GM12878 (cell line): ENCODE measurements around the gene REV3L. TPM values are rescaled to one million over a fixed set of nuclear protein-coding genes. Genes with fewer than 3 reads are reported as not detected.

Source experiments
- ATAC-seq: fragments of 200-7000 bp; cut with Tn5 transposase; 3 replicates; pipeline ENCODE4 v1.9.1; 2020; ENCODE audit warnings: mild to moderate bottlenecking, moderate library complexity
- BruUV-seq: library from RNA; stranded (reverse); fragments of 400-500 nt; replicated peaks from 2 replicates; lab custom pipeline; 2021; lab: Mats Ljungman, UMichigan
- CTCF ChIA-PET: fragments of 300-600 bp; sonication (Branson Sonifier 250); formaldehyde crosslinking; extraction: SDS; loops from one replicate; lab custom pipeline; 2021; ENCODE audit warnings: inconsistent platforms; lab: Yijun Ruan, JAX
- POLR2A ChIA-PET: fragments of 350-600 bp; formaldehyde crosslinking; extraction: SDS; loops from one replicate; lab custom pipeline; 2021; ENCODE audit warnings: inconsistent platforms; lab: Charles Lee
- RAD21 ChIA-PET: fragments of 300-600 bp; sonication (Branson Sonifier 250); formaldehyde crosslinking; loops from one replicate; lab custom pipeline; 2023; ENCODE audit warnings: antibody characterized with exemption; ENCODE audit not compliant: unreplicated experiment; lab: Charles Lee
- SMC1A ChIA-PET: fragments of 300-600 bp; sonication (Branson Sonifier 250); formaldehyde crosslinking; loops from one replicate; lab custom pipeline; 2023; ENCODE audit not compliant: unreplicated experiment, uncharacterized antibody; lab: Charles Lee
- DNase-seq: peaks from one replicate; pipeline ENCODE4 v3.0.0-alpha.2; 2011; ENCODE audit warnings: low read depth, low spot score
- FAIRE-seq: peaks from 3 replicates; lab custom pipeline; 2011; peaks lifted over from hg19 to GRCh38; lab: Jason Lieb, UNC
- H2AFZ ChIP-seq: 2 replicates; pipeline ENCODE4 v1.6.0; 2011; ENCODE audit warnings: low read depth, low read length, control low read depth; ENCODE audit not compliant: control insufficient read depth
- H3K27ac ChIP-seq: 2 replicates; pipeline ENCODE4 v1.5.1; 2011; ENCODE audit warnings: control low read depth; ENCODE audit not compliant: control insufficient read depth, insufficient read depth
- H3K27me3 ChIP-seq, 2 experiments: replicated peaks in 1 of 2; 2 replicates each; pipeline versions ENCODE4 v1.6.0 to v1.6.1; 2011; ENCODE audit warnings: low read length in 1 of 2; ENCODE audit not compliant: control insufficient read depth in 2 of 2, insufficient read depth in 2 of 2
- H3K36me3 ChIP-seq, 2 experiments: 2 replicates each; pipeline ENCODE4 v1.5.1; 2011; ENCODE audit warnings: low read length in 1 of 2; ENCODE audit not compliant: control insufficient read depth in 2 of 2, insufficient read depth in 2 of 2
- H3K4me1 ChIP-seq: 2 replicates; pipeline ENCODE4 v1.6.1; 2011; ENCODE audit warnings: mild to moderate bottlenecking, low read length, moderate library complexity, mixed read lengths; ENCODE audit not compliant: control insufficient read depth, insufficient read depth
- H3K4me2 ChIP-seq: 2 replicates; pipeline ENCODE4 v1.6.0; 2011; ENCODE audit warnings: control low read depth; ENCODE audit not compliant: control insufficient read depth, insufficient read depth
- H3K4me3 ChIP-seq: fragments of 200-600 bp; sonication (generic); 2 replicates; pipeline ENCODE4 v1.5.1; 2016
- H3K79me2 ChIP-seq: 2 replicates; pipeline ENCODE4 v1.6.0; 2011; ENCODE audit warnings: low read length; ENCODE audit not compliant: control insufficient read depth, insufficient read depth
- H3K9ac ChIP-seq: 2 replicates; pipeline ENCODE4 v1.8.0; 2011; ENCODE audit warnings: low read length, control low read depth, mixed read lengths; ENCODE audit not compliant: control insufficient read depth, insufficient read depth
- H3K9me3 ChIP-seq: replicated peaks from 3 replicates; pipeline ENCODE4 v1.5.1; 2011; ENCODE audit warnings: mild to moderate bottlenecking, low read length; ENCODE audit not compliant: control insufficient read depth, insufficient read depth
- H4K20me1 ChIP-seq: 2 replicates; pipeline ENCODE4 v1.6.0; 2011; ENCODE audit not compliant: control insufficient read depth, insufficient read depth
- BACH1 ChIP-seq: fragments of 450-650 bp; IDR thresholded peaks from 2 replicates; pipeline ENCODE4 v1.6.1; 2017; ENCODE audit warnings: mild to moderate bottlenecking, borderline replicate concordance
- BCL11A ChIP-seq: IDR thresholded peaks from 2 replicates; pipeline ENCODE4 v1.6.1; 2011; ENCODE audit warnings: low read depth, low read length
- BHLHE40 ChIP-seq, 2 experiments: fragments of 450-650 bp in 1 of 2; IDR thresholded peaks; 2 replicates each; pipeline ENCODE4 v1.6.1; 2011 to 2017; ENCODE audit warnings: low read depth in 2 of 2, borderline replicate concordance in 1 of 2, improper control_type of control experiment in 1 of 2, low read length in 1 of 2, mild to moderate bottlenecking in 1 of 2
- CHD2 ChIP-seq: IDR thresholded peaks from 2 replicates; pipeline ENCODE4 v1.6.1; 2011; ENCODE audit warnings: low read depth, low read length, improper control_type of control experiment, borderline replicate concordance
- CREB1 ChIP-seq: IDR thresholded peaks from 2 replicates; pipeline ENCODE4 v1.6.1; 2012; ENCODE audit warnings: low read depth, mild to moderate bottlenecking, inconsistent platforms
- CREM ChIP-seq: IDR thresholded peaks from 2 replicates; pipeline ENCODE4 v1.6.1; 2014; ENCODE audit warnings: antibody characterized with exemption, low read depth
- DPF2 ChIP-seq: fragments of 450-650 bp; IDR thresholded peaks from 2 replicates; pipeline ENCODE4 v1.6.1; 2017; ENCODE audit warnings: mild to moderate bottlenecking
- EP300 ChIP-seq, 2 experiments: fragments of 150-350 bp in 1 of 2; IDR thresholded peaks; 2 replicates each; pipeline ENCODE4 v1.6.1; 2011 to 2012; ENCODE audit warnings: low read depth in 2 of 2, low read length in 2 of 2, borderline replicate concordance in 1 of 2, improper control_type of control experiment in 1 of 2, inconsistent platforms in 1 of 2; ENCODE audit not compliant: control insufficient read depth in 1 of 2
- FOXM1 ChIP-seq: IDR thresholded peaks from 2 replicates; pipeline ENCODE4 v1.6.1; 2012; ENCODE audit warnings: low read depth, mild to moderate bottlenecking, inconsistent platforms, low read length, moderate library complexity
- IKZF1 ChIP-seq: fragments of 450-650 bp; conservative IDR thresholded peaks from 2 replicates; pipeline ENCODE4 v1.6.1; 2017; ENCODE audit warnings: antibody characterized with exemption, mild to moderate bottlenecking
- IRF4 ChIP-seq: IDR thresholded peaks from 2 replicates; pipeline ENCODE4 v1.6.1; 2011; ENCODE audit warnings: low read depth, low read length
- MTA2 ChIP-seq: fragments of 450-650 bp; IDR thresholded peaks from 2 replicates; pipeline ENCODE4 v1.6.1; 2016; ENCODE audit warnings: low read depth, mild to moderate bottlenecking, moderate library complexity
- MXI1 ChIP-seq: fragments of 150-350 bp; IDR thresholded peaks from 2 replicates; pipeline ENCODE4 v1.6.1; 2011; ENCODE audit warnings: low read depth, mild to moderate bottlenecking, inconsistent platforms, low read length, improper control_type of control experiment
- PML ChIP-seq: IDR thresholded peaks from 2 replicates; pipeline ENCODE4 v1.6.1; 2012; ENCODE audit warnings: low read length, inconsistent platforms
- RCOR1 ChIP-seq: conservative IDR thresholded peaks from 2 replicates; pipeline ENCODE4 v1.6.1; 2012; ENCODE audit warnings: low read depth, low read length, improper control_type of control experiment
- SMAD1 ChIP-seq: fragments of 450-650 bp; IDR thresholded peaks from 2 replicates; pipeline ENCODE4 v1.6.1; 2018; ENCODE audit warnings: mild to moderate bottlenecking, low read depth; ENCODE audit not compliant: partially characterized antibody
- SRF ChIP-seq, 2 experiments: IDR thresholded peaks; 2 replicates each; pipeline ENCODE4 v1.6.1; 2011; ENCODE audit warnings: low read depth in 2 of 2, low read length in 2 of 2, mild to moderate bottlenecking in 1 of 2, moderate library complexity in 1 of 2
- STAT1 ChIP-seq: fragments of 450-650 bp; conservative IDR thresholded peaks from 2 replicates; pipeline ENCODE4 v1.6.1; 2014; ENCODE audit warnings: antibody characterized with exemption, mild to moderate bottlenecking
- TBL1XR1 ChIP-seq: IDR thresholded peaks from 2 replicates; pipeline ENCODE4 v1.6.1; 2012; ENCODE audit warnings: low read depth, low read length, improper control_type of control experiment
- YY1 ChIP-seq: IDR thresholded peaks from 2 replicates; pipeline ENCODE4 v1.6.1; 2011; ENCODE audit warnings: low read depth, mild to moderate bottlenecking, low read length
- ZNF24 ChIP-seq: fragments of 450-650 bp; IDR thresholded peaks from 2 replicates; pipeline ENCODE4 v1.6.1; 2017; ENCODE audit warnings: antibody characterized with exemption, mild to moderate bottlenecking
- WGBS: methylation state at CpG from one replicate; pipeline ENCODE4 v1.1.6; 2016; ENCODE audit warnings: low lambda C conversion rate; ENCODE audit not compliant: insufficient replicate concordance, insufficient coverage; ENCODE audit errors: missing lambda C conversion rate; 5-methylcytosine and 5-hydroxymethylcytosine counted together
- in situ Hi-C: fragments of 300-500 bp; cut with MboI; formaldehyde crosslinking; loops from 9 replicates; pipeline ENCODE4 v1.14.3; 2018; ENCODE audit warnings: mixed read lengths
- intact Hi-C: fragments of 100-400 bp; cut with micrococcal nuclease; formaldehyde crosslinking; loops from one replicate; pipeline ENCODE4 v1.14.2; 2022; ENCODE audit not compliant: unreplicated experiment
- polyA plus RNA-seq, 11 experiments: library from polyadenylated mRNA; depleted of rRNA in 4 of 11; unstranded in 6 of 11; stranded (reverse) in 5 of 11; fragments of >200 nt; fragmentation: Nextera tagmentation in 4 of 11; fragmentation: Illumina TruSeq in 1 of 11; extraction: Ambion mirVana in 4 of 11; extraction: Trizol in 1 of 11; gene quantifications; 1 replicate in 1 of 11; 2 replicates in 10 of 11; pipeline versions ENCODE4 v1.2.1 to v1.2.3, GENCODE V29; 2011 to 2016; ENCODE audit warnings: inconsistent platforms in 2 of 11, missing spikeins in 2 of 11, low read depth in 1 of 11
- total RNA-seq, 4 experiments: library from RNA; depleted of rRNA in 3 of 4; stranded (reverse); fragments of >200 nt in 3 of 4; fragmentation: Illumina TruSeq in 1 of 4; extraction: Trizol in 1 of 4; gene quantifications; 2 replicates each; pipeline versions ENCODE4 v1.2.1 to v1.2.3, GENCODE V29; 2013 to 2021
- TF ChIP-seq, protein P1 (sequence below): fragments of 450-650 bp; IDR thresholded peaks from 2 replicates; pipeline ENCODE4 v1.6.1; 2016; ENCODE audit warnings: mild to moderate bottlenecking
- TF ChIP-seq, protein P2 (sequence below): IDR thresholded peaks from 2 replicates; pipeline ENCODE4 v1.6.1; 2012; ENCODE audit warnings: low read length, inconsistent platforms

REV3L gene
- total and polyA plus RNA-seq, 10 of the 15 experiments (the other 5 are each of a cell fraction or from before 2014, with no cell fraction given): 7.6 to 33.6 (median 21.5) TPM

DNA sequence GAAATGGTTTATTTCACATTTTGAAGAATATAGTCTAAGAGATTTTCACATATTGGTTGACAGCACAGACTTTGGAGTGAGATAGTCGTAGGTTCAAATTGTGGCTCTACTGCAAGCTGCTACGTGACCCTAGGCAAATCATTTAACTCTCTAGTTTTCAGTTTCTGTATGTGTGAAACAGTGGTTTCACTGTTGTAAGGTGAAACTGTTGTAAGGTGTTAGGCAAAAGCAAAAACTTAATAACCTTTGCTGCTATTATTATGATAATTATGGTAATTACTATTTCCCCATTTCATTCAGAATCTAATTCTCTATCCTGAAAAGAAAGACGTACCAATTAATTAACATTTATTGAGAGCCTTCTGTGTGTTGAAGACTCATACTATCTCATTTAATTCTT is 144.2 kb downstream of the REV3L start:
- no TSS peak for BruUV-seq
- DNase-seq (peak; percentile 78), FAIRE-seq (peak; percentile 93), ATAC-seq (peak; percentile 99)
- SMC1A ChIA-PET: interaction anchor here (1.0 to 2.6 kb wide), 4 partner anchors 10 to 152 kb away, joined by 3 to 11 read pairs (median 4); no protein-coding TSS in a partner anchor
- intact Hi-C loops: no loop called here
- H3K27ac ChIP-seq: peak overlapping the region; percentile 16
- H3K9ac ChIP-seq: no peak overlapping the region
- no peaks in the 10 kb centered on the region for H3K4me1 ChIP-seq
- WGBS: 0% methylated on average over 3 of the region's 3 CpGs
- H3K36me3 ChIP-seq: peaks cover 2 to 13% of the 10 kb centered on the region in 2 experiments; a peak in 3 of 4 replicates
- no peak overlapping the region for H3K4me3 ChIP-seq
- H2AFZ ChIP-seq: no peak overlapping the region; the same call in 1 of the 2 replicates
- in situ Hi-C loops: no loop called here
- no peaks in the 10 kb centered on the region for H3K27me3 ChIP-seq
- CTCF ChIA-PET: interaction anchor here (1.6 to 2.7 kb wide), 2 partner anchors 80 to 140 kb away, joined by 8 to 14 read pairs; a partner anchor contains a TSS
- POLR2A ChIA-PET: interaction anchor here (0.7 to 1.0 kb wide), 3 partner anchors 9 to 718 kb away, joined by 3 to 7 read pairs (median 4); no protein-coding TSS in a partner anchor
- no peaks in the 10 kb centered on the region for H4K20me1 ChIP-seq
- no peaks in the 10 kb centered on the region; the same call in 1 of the 3 replicates for H3K9me3 ChIP-seq
- H3K4me2 ChIP-seq: peak overlapping the region; percentile 26; the same call in 1 of the 2 replicates
- H3K79me2 ChIP-seq: no peaks in the 10 kb centered on the region
- RAD21 ChIA-PET: interaction anchor here (0.7 to 2.5 kb wide), 3 partner anchors 19 to 140 kb away, joined by 3 to 10 read pairs (median 9); a partner anchor contains a TSS
- TF ChIP-seq BCL11A (peak; percentile 51; the same call in 1 of the 2 replicates), STAT1 (no peak), IRF4 (peak; percentile 38; the same call in 1 of the 2 replicates), EP300 (IDR thresholded peaks at IDR 0.05; ENCODE audit: borderline replicate concordance in 1 of 2, control insufficient read depth in 1 of 2, low read depth in 2 of 2, low read length in 2 of 2) (peak; percentile 35 to 74; a peak in 2 of 4 replicates), DPF2 (peak; percentile 73; the same call in 1 of the 2 replicates), CREB1 (peak; percentile 24; the same call in 1 of the 2 replicates), MXI1 (0 out of 2 replicates have a peak, but pooled peaks have one; percentile 33), CHD2 (peak; percentile 57; the same call in 1 of the 2 replicates), SMAD1 (no peak), YY1 (no peak), CREM (0 out of 2 replicates have a peak, but pooled peaks have one; percentile 22), RCOR1 (0 out of 2 replicates have a peak, but pooled peaks have one; percentile 30), BHLHE40 (IDR thresholded peaks at IDR 0.05; ENCODE audit: borderline replicate concordance in 1 of 2, low read depth in 2 of 2, low read length in 1 of 2) (peak; percentile 27 to 57; a peak in 1 of 4 replicates), PML (no peak), IKZF1 (no peak), MTA2 (peak; percentile 97), BACH1 (peak; percentile 71; the same call in 1 of the 2 replicates), FOXM1 (no peak), SRF (IDR thresholded peaks at IDR 0.05; ENCODE audit: low read depth in 2 of 2, low read length in 2 of 2) (no peak), TBL1XR1 (no peak), ZNF24 (0 out of 2 replicates have a peak, but pooled peaks have one; percentile 45)
- TF ChIP-seq, protein P1, sequence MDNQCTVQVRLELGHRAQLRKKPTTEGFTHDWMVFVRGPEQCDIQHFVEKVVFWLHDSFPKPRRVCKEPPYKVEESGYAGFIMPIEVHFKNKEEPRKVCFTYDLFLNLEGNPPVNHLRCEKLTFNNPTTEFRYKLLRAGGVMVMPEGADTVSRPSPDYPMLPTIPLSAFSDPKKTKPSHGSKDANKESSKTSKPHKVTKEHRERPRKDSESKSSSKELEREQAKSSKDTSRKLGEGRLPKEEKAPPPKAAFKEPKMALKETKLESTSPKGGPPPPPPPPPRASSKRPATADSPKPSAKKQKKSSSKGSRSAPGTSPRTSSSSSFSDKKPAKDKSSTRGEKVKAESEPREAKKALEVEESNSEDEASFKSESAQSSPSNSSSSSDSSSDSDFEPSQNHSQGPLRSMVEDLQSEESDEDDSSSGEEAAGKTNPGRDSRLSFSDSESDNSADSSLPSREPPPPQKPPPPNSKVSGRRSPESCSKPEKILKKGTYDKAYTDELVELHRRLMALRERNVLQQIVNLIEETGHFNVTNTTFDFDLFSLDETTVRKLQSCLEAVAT: peak; percentile 60; the same call in 1 of the 2 replicates
- TF ChIP-seq, protein P2, sequence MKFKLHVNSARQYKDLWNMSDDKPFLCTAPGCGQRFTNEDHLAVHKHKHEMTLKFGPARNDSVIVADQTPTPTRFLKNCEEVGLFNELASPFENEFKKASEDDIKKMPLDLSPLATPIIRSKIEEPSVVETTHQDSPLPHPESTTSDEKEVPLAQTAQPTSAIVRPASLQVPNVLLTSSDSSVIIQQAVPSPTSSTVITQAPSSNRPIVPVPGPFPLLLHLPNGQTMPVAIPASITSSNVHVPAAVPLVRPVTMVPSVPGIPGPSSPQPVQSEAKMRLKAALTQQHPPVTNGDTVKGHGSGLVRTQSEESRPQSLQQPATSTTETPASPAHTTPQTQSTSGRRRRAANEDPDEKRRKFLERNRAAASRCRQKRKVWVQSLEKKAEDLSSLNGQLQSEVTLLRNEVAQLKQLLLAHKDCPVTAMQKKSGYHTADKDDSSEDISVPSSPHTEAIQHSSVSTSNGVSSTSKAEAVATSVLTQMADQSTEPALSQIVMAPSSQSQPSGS: peak; percentile 27; the same call in 1 of the 2 replicates
